Activated T-cell treated with anti-CD3 and anti-CD28 coated beads, Interleukin-2, amount 50 U/mL, for 24 hours (primary cell): ENCODE measurements around the gene PCP2.
A peak's percentile ranks its signal among the peaks of the same experiment; 100 is the strongest.

Experiments
- DNase-seq: peaks from one replicate; pipeline ENCODE4 v3.0.0-alpha.2; 2020
- H3K27ac Mint-ChIP-seq: 2 replicates; pipeline ENCODE4 v1.8.0; 2020; ENCODE audit warnings: mild to moderate bottlenecking, mixed read lengths
- H3K27me3 Mint-ChIP-seq: 2 replicates; pipeline ENCODE4 v1.8.0; 2020; ENCODE audit warnings: mixed read lengths
- H3K36me3 Mint-ChIP-seq: 2 replicates; pipeline ENCODE4 v1.8.0; 2020; ENCODE audit warnings: low read depth, mixed read lengths
- H3K4me1 Mint-ChIP-seq: 2 replicates; pipeline ENCODE4 v1.8.0; 2020; ENCODE audit warnings: low read depth, mixed read lengths
- H3K4me3 Mint-ChIP-seq: 2 replicates; pipeline ENCODE4 v1.8.0; 2020; ENCODE audit warnings: mild to moderate bottlenecking, moderate library complexity, mixed read lengths
- H3K9me3 Mint-ChIP-seq: 2 replicates; pipeline ENCODE4 v1.8.0; 2020; ENCODE audit warnings: mixed read lengths

The PCP2 gene

DNA sequence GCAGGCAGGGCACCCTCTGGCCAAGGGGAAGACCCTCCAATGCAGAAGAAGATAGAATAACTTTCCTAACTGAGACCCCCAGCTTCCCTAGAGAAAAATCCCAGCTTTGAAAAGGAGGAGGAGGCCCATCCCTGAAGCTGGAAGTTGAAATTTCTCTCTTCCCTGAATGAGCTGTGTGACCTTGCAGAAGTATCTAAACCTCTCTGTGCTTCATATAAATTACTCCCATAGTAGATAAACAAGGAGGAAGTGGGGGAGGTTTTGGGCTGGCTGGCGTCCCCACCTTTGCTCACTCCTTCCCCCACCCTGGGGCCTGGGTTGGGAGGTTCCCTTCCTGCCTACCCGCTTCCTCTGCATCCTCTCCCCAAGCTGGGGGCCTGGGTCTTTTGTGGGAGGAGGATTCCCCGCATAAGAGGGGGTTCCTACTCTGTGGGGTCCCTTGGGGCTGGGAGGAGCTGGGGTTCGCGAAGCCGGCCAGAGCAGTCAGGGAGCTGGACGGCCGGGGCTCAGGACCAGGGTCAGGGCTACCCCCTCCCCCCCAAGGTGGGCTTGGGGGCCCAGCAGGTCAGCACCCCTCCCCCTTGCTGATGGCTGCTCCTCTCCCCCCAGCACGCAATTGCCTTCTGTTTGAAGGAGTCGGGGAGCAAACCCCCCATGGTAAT is 26.2 kb downstream of the PCP2 start:
- H3K27ac Mint-ChIP-seq: no peak overlapping the region
- peaks cover 22% of the 10 kb centered on the region for H3K27me3 Mint-ChIP-seq
- DNase-seq: no peak
- no peaks in the 10 kb centered on the region for H3K4me1 Mint-ChIP-seq
- H3K36me3 Mint-ChIP-seq: no peaks in the 10 kb centered on the region
- H3K4me3 Mint-ChIP-seq: no peak overlapping the region
- no peaks in the 10 kb centered on the region for H3K9me3 Mint-ChIP-seq

- H3K27me3 Mint-ChIP-seq: peaks cover 26% of the 10 kb centered on the region
- no peaks in the 10 kb centered on the region for H3K36me3 Mint-ChIP-seq
- DNase-seq: no peak
- H3K27ac Mint-ChIP-seq: no peak overlapping the region
- H3K4me1 Mint-ChIP-seq: no peaks in the 10 kb centered on the region
- no peak overlapping the region for H3K4me3 Mint-ChIP-seq
- H3K9me3 Mint-ChIP-seq: no peaks in the 10 kb centered on the region
These were observed 27.2 kb downstream of the PCP2 start for GRCh38 chr19:7606289-7606688.

DNA sequence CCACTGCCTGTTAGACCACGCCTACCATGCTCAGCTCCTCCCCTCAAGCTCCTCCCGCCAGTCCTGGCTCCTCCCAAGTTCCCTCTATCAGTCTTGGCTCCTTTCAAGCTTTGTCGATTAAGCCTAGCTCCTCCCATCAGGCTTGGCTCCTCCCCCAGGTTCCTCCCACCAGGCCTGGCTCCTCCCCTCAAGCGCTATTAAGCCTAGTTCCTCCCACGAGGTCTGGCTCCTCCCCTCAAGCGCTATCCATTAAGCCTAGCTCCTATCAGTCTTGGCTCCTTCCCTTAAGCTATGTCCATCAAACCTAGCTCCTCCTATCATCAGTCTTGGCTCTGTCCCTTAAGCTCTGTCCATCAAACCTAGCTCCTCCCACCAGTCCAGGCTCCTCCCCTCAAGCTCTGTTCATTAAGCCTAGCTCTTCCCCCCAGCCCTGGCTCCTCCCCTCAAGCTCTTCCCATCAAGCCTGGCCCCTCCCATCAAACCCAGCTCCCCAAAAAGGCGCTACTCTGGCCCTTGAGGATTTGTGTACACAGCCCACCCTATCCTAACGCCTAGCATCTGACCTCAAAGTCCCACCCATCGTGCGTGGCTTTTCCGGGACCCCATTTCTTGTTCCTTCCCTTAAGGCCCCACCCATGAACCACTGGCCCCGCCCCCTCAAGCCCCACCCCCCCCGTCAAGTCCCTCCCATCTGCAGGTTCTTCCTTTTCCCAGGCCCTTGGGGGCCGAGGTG is 27.9 kb downstream of the PCP2 start:
- Mint-ChIP-seq H3K4me3 (no peak overlapping the region), H3K36me3 (no peaks in the 10 kb centered on the region), H3K27ac (no peak overlapping the region), H3K4me1 (no peaks in the 10 kb centered on the region), H3K9me3 (no peaks in the 10 kb centered on the region), H3K27me3 (peaks cover 26% of the 10 kb centered on the region)
- DNase-seq: peak; percentile 47

GRCh38 chr19:7603919-7604318 is 29.6 kb downstream of the PCP2 start:
- H3K36me3 Mint-ChIP-seq: no peaks in the 10 kb centered on the region
- no peaks in the 10 kb centered on the region for H3K9me3 Mint-ChIP-seq
- H3K27me3 Mint-ChIP-seq: peaks cover 27% of the 10 kb centered on the region
- H3K4me3 Mint-ChIP-seq: no peak overlapping the region
- H3K4me1 Mint-ChIP-seq: no peaks in the 10 kb centered on the region
- DNase-seq: no peak
- no peak overlapping the region for H3K27ac Mint-ChIP-seq

GRCh38 chr19:7602935-7603497 is 30.5 kb downstream of the PCP2 start:
- DNase-seq: no peak
- Mint-ChIP-seq H3K4me3 (no peak overlapping the region), H3K27me3 (peaks cover 35% of the 10 kb centered on the region), H3K9me3 (peaks cover 3% of the 10 kb centered on the region), H3K36me3 (no peaks in the 10 kb centered on the region), H3K27ac (no peak overlapping the region), H3K4me1 (no peaks in the 10 kb centered on the region)

DNA sequence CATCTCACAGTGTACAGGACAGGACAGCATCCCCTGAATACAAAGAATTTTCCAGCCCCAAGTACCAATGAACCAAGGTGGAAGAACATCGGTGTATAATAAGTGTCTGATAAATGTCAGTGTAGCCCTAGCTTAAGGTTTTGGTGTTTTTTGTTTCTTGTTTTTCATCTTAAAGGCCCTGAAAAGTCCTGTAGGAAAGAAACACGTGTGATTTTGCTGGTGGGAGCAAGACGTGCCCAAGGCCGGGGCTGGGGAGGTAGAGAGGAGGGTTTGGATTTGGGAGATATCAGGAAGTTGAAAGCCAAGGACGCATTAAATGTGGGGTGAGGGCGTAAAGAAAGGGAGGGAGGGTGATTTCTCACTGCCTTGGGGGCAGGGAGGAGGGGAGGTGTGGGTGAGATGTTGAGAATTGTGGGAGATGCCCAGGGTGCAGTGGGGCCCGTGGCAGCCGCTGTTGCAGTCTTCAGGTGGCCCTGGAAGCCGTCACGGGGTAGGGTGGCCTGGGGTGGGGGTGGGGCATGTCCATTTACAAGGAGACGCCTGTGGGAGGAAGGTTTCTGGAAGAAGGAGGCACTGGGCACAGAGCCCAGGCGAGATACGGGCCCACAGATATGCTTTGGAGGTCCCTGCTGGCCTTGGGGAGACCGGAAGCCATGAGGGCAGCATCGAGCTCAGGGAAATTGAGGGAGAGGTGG is 31.1 kb downstream of the PCP2 start:
- Mint-ChIP-seq H3K4me3 (no peak overlapping the region), H3K36me3 (no peaks in the 10 kb centered on the region), H3K27me3 (peaks cover 42% of the 10 kb centered on the region), H3K4me1 (no peaks in the 10 kb centered on the region), H3K27ac (no peak overlapping the region), H3K9me3 (peaks cover 3% of the 10 kb centered on the region)
- no peak for DNase-seq

- H3K36me3 Mint-ChIP-seq: no peaks in the 10 kb centered on the region
- DNase-seq: no peak
- H3K9me3 Mint-ChIP-seq: peaks cover 3% of the 10 kb centered on the region
- H3K27me3 Mint-ChIP-seq: peaks cover 52% of the 10 kb centered on the region
- peak overlapping the region; percentile 71 for H3K27ac Mint-ChIP-seq
- no peak overlapping the region for H3K4me3 Mint-ChIP-seq
- no peaks in the 10 kb centered on the region for H3K4me1 Mint-ChIP-seq
These were observed 32.8 kb downstream of the PCP2 start for GRCh38 chr19:7600721-7601120.

- no peak for DNase-seq
- Mint-ChIP-seq H3K27ac (no peak overlapping the region), H3K9me3 (peaks cover 3% of the 10 kb centered on the region), H3K36me3 (no peaks in the 10 kb centered on the region), H3K4me1 (peaks cover 1% of the 10 kb centered on the region), H3K27me3 (peaks cover 57% of the 10 kb centered on the region), H3K4me3 (no peak overlapping the region)
These were observed 35.3 kb downstream of the PCP2 start for GRCh38 chr19:7598180-7598579.

DNA sequence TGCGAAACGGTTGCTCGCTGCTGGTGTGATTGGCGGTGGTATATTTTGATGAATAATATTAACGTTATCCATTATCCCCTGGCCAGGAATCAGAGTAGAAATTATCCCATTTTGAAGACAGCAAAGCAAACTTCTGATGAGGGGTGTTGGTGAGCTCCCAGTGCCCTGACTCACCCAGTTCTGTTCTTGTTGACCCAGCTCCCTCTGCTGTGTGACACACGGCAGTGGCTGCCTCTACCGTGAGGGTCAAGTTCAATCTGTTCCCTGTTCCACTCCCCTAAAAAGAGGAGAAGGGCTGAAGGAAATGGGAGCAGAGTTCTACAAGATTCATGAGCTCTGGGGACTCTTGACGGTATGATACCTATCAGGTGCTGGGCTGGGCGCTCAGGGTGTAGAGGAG is 35.8 kb downstream of the PCP2 start:
- Mint-ChIP-seq H3K27ac (no peak overlapping the region), H3K9me3 (peaks cover 3% of the 10 kb centered on the region), H3K4me1 (peaks cover 1% of the 10 kb centered on the region), H3K27me3 (peaks cover 55% of the 10 kb centered on the region), H3K4me3 (no peak overlapping the region), H3K36me3 (no peaks in the 10 kb centered on the region)
- no peak for DNase-seq

DNA sequence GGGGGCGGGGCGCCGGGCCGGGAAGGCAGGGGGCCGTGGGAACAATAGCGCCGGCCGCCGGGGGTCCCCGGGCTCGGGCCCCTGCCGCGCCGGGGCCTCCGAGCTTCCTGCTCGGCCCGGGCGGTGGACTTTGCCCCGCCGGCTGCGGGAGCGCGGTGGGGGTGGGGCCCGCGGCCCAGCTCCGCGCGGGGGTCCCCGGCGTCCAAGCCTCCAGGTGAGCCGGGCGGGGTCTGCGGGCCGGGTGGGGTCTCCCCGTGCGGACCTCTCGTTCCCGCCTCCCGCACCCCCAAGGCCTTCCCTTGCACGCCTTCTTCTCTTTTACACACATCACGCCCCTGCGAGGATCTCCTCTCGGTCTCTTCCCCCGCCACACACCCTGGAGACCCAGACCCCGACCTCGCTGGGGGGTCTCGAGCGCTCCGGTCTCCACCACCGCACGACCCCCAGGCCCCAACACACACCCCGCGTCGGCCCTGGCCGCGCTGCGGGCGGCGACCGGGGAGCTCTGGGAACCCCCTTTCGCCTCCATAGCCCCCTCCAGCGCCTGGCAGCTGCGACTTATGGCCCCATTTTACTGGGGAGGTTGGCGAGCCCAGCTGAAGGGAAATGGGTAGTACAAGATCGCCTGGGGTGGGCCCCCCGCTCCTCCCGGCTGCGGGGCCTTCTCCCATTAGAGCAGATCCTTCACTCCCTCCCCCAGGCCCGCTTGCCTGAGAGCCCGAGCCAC is 37.1 kb downstream of the PCP2 start:
- no peak for DNase-seq
- H3K4me1 Mint-ChIP-seq: peaks cover 1% of the 10 kb centered on the region
- peak overlapping the region; percentile 62 for H3K4me3 Mint-ChIP-seq
- H3K27me3 Mint-ChIP-seq: peaks cover 48% of the 10 kb centered on the region
- H3K36me3 Mint-ChIP-seq: no peaks in the 10 kb centered on the region
- no peak overlapping the region for H3K27ac Mint-ChIP-seq
- peaks cover 3% of the 10 kb centered on the region for H3K9me3 Mint-ChIP-seq

DNA sequence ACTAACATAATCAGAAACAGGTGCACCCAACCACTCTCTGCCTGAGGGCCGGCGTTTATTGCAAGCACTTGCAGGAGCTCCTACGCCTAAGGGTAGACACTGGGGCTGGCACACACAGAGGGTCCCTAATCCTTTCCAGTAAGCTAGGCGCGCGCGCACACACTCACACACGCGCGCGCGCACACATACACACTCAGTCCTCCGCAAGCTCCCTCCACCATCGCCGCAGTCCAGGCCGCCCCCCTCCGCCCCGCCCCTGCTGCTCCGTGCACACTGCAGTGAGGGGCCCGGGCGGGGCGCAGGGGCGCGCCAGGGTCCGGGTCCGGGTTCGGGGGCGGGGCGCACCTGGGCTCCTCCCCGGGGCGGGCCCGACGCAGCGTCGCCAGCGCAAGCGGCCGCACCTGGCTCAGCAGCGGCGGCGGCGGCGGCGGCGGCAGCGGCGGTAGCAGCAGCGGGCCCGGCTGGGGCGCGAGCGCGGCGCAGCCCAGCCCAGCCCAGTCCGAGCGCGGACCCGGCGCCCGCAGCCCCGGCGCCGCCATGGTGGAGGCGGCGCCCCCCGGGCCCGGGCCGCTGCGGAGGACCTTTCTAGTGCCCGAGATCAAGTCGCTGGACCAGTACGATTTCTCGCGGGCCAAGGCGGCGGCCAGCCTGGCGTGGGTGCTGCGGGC is 37.9 kb downstream of the PCP2 start, which contains the start of gene CAMSAP3:
TSS of gene CAMSAP3 (plus strand) at position 398 of the 668 bp plus-strand sequence. CDS start at position 538, 140 bp downstream.
- peaks cover 3% of the 10 kb centered on the region for H3K9me3 Mint-ChIP-seq
- H3K4me3 Mint-ChIP-seq: peak within 1 kb of the TSS; percentile 66
- peaks cover 52% of the 10 kb centered on the region for H3K27me3 Mint-ChIP-seq
- no peaks in the 10 kb centered on the region for H3K36me3 Mint-ChIP-seq
- peaks cover 1% of the 10 kb centered on the region for H3K4me1 Mint-ChIP-seq
- peak; percentile 68 for DNase-seq
- no peak within 1 kb of the TSS for H3K27ac Mint-ChIP-seq

DNA sequence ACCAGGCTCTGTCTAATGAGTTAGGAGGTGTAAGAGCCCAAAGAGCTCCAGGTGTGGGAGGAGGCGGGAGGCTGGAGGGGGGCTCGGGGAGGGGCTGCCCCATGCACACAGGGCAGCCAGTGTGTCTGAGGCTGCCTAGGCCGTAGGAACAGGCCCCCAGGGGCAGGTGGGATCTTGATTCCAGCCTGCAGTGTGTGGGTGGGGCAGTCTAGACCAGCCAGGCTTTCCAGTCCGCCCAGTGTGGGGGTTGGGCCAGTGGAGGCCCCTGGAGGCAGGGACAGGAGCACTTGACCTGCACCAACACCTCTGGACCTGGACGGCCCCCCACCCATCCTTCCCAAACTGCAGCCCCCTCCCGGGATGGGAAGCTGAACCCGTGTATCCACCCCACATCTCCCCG is 43.3 kb downstream of the PCP2 start:
- no peak for DNase-seq
- Mint-ChIP-seq H3K27me3 (peaks cover 25% of the 10 kb centered on the region), H3K27ac (no peak overlapping the region), H3K9me3 (no peaks in the 10 kb centered on the region), H3K4me3 (no peak overlapping the region), H3K4me1 (peaks cover 1% of the 10 kb centered on the region), H3K36me3 (no peaks in the 10 kb centered on the region)

- DNase-seq: no peak
- no peak overlapping the region for H3K27ac Mint-ChIP-seq
- H3K36me3 Mint-ChIP-seq: no peaks in the 10 kb centered on the region
- no peaks in the 10 kb centered on the region for H3K4me1 Mint-ChIP-seq
- H3K4me3 Mint-ChIP-seq: no peak overlapping the region
- H3K27me3 Mint-ChIP-seq: peaks cover 22% of the 10 kb centered on the region
- H3K9me3 Mint-ChIP-seq: no peaks in the 10 kb centered on the region
These were observed 43.7 kb downstream of the PCP2 start for GRCh38 chr19:7589822-7590221.

DNA sequence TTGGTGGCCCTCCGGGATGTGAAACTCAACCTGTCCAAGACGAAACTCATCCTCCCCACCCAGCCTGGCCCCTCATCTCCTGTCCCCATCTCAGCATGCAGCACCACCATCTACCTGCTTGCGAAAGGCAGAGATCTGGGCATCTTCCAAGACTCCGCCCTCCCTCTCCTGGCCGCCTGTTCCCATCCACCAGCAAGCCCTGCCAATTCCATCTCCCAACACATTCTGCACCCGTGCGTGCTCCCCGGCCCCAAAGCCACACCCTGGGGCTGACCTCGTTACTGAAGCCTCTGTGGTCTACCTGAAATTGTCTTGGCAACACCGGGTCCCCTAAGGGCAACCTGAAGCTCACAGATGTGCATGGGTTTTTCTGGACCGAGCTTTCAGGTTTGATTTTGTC is 51.1 kb downstream of the PCP2 start:
- peaks cover 6% of the 10 kb centered on the region for H3K27me3 Mint-ChIP-seq
- H3K36me3 Mint-ChIP-seq: no peaks in the 10 kb centered on the region
- H3K4me1 Mint-ChIP-seq: no peaks in the 10 kb centered on the region
- H3K27ac Mint-ChIP-seq: no peak overlapping the region
- no peaks in the 10 kb centered on the region for H3K9me3 Mint-ChIP-seq
- DNase-seq: no peak
- no peak overlapping the region for H3K4me3 Mint-ChIP-seq
